Mesodermal cell (in vitro differentiated cells): ENCODE data around the gene AQP2.

ENCODE experiments used
- H3K27ac ChIP-seq: 2 replicates; pipeline ENCODE4 v1.7.0; 2013; ENCODE audit warnings: mild to moderate bottlenecking, low read depth, low read length, moderate library complexity; ENCODE audit not compliant: severe bottlenecking
- H3K36me3 ChIP-seq: 2 replicates; pipeline ENCODE4 v1.7.1; 2013; ENCODE audit warnings: mild to moderate bottlenecking, low read length, moderate library complexity; ENCODE audit not compliant: control insufficient read depth, insufficient read depth
- H3K4me1 ChIP-seq: one replicate; pipeline ENCODE4 v1.7.1; 2013; ENCODE audit warnings: mild to moderate bottlenecking, low read length; ENCODE audit not compliant: insufficient read depth, control insufficient read depth, poor library complexity, severe bottlenecking
- H3K4me3 ChIP-seq: 2 replicates; pipeline ENCODE4 v1.7.0; 2013; ENCODE audit warnings: low read length, control low read depth, mild to moderate bottlenecking; ENCODE audit not compliant: insufficient read depth, poor library complexity, severe bottlenecking; ENCODE audit errors: extremely low read depth
- H3K9me3 ChIP-seq: 2 replicates; pipeline ENCODE4 v1.7.1; 2013; ENCODE audit warnings: mild to moderate bottlenecking, low read length, moderate library complexity; ENCODE audit not compliant: control insufficient read depth
- WGBS, 2 experiments: methylation state at CpG; one replicate each; pipeline ENCODE4 v1.1.5; 2013; ENCODE audit warnings: missing lambda C conversion rate in 2 of 2; ENCODE audit not compliant: insufficient coverage in 2 of 2; 5-methylcytosine and 5-hydroxymethylcytosine counted together

Gene AQP2

DNA sequence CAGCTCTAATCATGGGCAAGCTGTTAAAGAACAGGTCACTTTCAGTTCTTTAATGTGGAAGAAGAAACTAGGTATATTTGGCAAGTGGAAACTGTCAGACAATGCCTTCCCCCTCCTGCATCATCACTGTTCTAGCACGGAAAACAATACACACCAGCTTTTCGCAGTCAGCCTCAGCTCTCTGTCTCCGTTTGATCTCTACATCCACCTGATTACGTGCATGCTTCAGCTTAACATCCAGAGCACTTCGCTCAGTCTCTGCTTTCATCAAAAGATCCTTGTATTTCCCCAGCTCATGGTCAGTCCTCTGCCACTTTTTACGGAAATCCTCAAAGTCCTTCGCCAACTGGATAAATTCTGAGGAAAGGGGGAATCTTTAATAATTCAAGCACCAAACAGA is 55.7 kb downstream of the AQP2 start:
- Histone ChIP-seq H3K9me3 (no peaks in the 10 kb centered on the region), H3K4me1 (peaks cover 4% of the 10 kb centered on the region), H3K4me3 (no peak overlapping the region), H3K27ac (no peak overlapping the region), H3K36me3 (peaks cover 75% of the 10 kb centered on the region)
- WGBS, 2 experiments = 87 to 100% methylated on average over 5 of the region's 7 CpGs

DNA sequence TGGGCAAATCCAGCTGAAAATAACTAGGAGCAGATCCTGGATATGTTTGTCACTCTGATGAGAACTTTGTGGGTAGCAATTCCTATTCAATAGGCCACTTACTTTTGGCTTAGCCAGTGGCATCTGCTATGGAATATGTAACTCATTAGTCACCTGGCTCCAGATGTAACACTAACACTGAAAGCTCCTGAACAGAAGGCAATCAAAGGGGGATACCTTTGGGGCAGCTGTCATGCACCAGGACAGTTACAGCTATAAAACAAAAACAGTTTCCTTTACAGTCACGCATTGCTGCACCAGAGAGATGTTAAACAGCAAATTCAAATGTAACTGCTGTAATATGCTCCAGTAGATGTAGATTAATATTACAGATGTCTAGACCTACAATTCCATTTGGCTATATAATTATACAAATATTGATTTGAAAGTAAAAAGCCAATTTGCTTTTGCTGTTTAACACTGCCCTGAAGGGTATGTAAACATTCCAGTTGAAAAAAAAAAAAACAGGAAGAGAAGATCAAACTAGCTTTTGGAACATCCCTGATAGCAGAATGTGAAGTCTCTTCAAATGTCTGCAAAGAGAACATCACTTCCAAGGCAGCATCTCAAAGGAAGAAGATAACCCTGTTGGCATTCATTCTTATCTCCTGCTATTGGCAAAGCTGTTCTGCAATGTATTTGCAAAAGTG is 56.4 kb downstream of the AQP2 start:
- Histone ChIP-seq H3K36me3 (peaks cover 72% of the 10 kb centered on the region), H3K4me1 (peaks cover 4% of the 10 kb centered on the region)
- no CpG with 5 or more reads among the region's 1 CpG for WGBS, 2 experiments

More for the DNA sequence above, 56.4 kb downstream of the AQP2 start:
- no peak overlapping the region for H3K4me3 ChIP-seq
- no peaks in the 10 kb centered on the region for H3K9me3 ChIP-seq
- H3K27ac ChIP-seq = no peak overlapping the region
